ENCODE data around the gene THBS1.

- TF ChIP-seq YY1 (IDR thresholded peaks at IDR 0.05; ENCODE audit: low read depth) (no peak), RAD21 (IDR thresholded peaks at IDR 0.05; ENCODE audit: low read depth) (no peak), CREB1 (IDR thresholded peaks at IDR 0.05; ENCODE audit: low read depth) (no peak), TAF1 (IDR thresholded peaks at IDR 0.05; ENCODE audit: low read depth) (no peak)
Measured at GRCh38 chr15:39586387-39587095, 5.7 kb downstream of the THBS1 start.

Measured in Ishikawa (cell line).